HEK293 (cell line): Measurements from ENCODE around the gene DCAF6.

Experiments
- CTCF ChIA-PET: fragments of 350-600 bp; formaldehyde crosslinking; extraction: SDS; loops from one replicate; lab custom pipeline; 2021; ENCODE audit warnings: antibody characterized with exemption; lab: Yijun Ruan, JAX
- POLR2A ChIA-PET: fragments of 300-600 bp; formaldehyde crosslinking; extraction: SDS; loops from one replicate; lab custom pipeline; 2020; ENCODE audit warnings: antibody characterized with exemption, inconsistent platforms; lab: Yijun Ruan, JAX
- H3K27ac ChIP-seq: fragments of 200-500 bp; sonication (Bioruptor generic); 2 replicates; pipeline ENCODE4 v1.5.1; 2014; ENCODE audit warnings: low read depth, low read length, control low read depth, inconsistent platforms; ENCODE audit errors: extremely low read depth
- H3K36me3 ChIP-seq, 2 experiments: fragments of 200-500 bp in 1 of 2; sonication (Bioruptor generic) in 1 of 2; 1 replicate in 1 of 2; 2 replicates in 1 of 2; pipeline ENCODE4 v1.5.1; 2014 to 2017; ENCODE audit warnings: inconsistent platforms in 2 of 2, low read length in 2 of 2; ENCODE audit not compliant: control insufficient read depth in 2 of 2, insufficient read depth in 1 of 2
- H3K4me1 ChIP-seq: fragments of 200-500 bp; sonication (Bioruptor generic); 2 replicates; pipeline ENCODE4 v1.5.1; 2014; ENCODE audit warnings: mild to moderate bottlenecking, low read length, inconsistent platforms; ENCODE audit not compliant: control insufficient read depth, insufficient read depth
- H3K4me3 ChIP-seq: 2 replicates; pipeline ENCODE4 v1.5.1; 2011; ENCODE audit warnings: low read depth, mild to moderate bottlenecking, control low read depth, low read length, moderate library complexity
- H3K9me3 ChIP-seq: fragments of 200-500 bp; sonication (Bioruptor generic); 2 replicates; pipeline ENCODE4 v1.5.1; 2014; ENCODE audit warnings: low read depth, low read length, inconsistent platforms; ENCODE audit not compliant: control insufficient read depth, insufficient read depth
- CTCF ChIP-seq: fragments of 450-650 bp; formaldehyde crosslinking; IDR thresholded peaks from 2 replicates; pipeline ENCODE4 v1.5.1; 2016; ENCODE audit warnings: missing biosample characterization, missing genetic modification characterization
- FEZF1 ChIP-seq: fragments of 450-650 bp; formaldehyde crosslinking; IDR thresholded peaks from 2 replicates; pipeline ENCODE4 v1.5.1; 2016; ENCODE audit warnings: missing biosample characterization, missing genetic modification characterization
- OSR2 ChIP-seq: fragments of 450-650 bp; formaldehyde crosslinking; IDR thresholded peaks from 2 replicates; pipeline ENCODE4 v1.5.1; 2016; ENCODE audit warnings: missing biosample characterization, missing genetic modification characterization
- PBX3 ChIP-seq: sonication (generic); formaldehyde crosslinking; IDR thresholded peaks from 2 replicates; pipeline ENCODE4 v1.8.1; 2022; ENCODE audit warnings: mild to moderate bottlenecking, moderate library complexity, missing genetic modification reagents
- PRDM4 ChIP-seq: fragments of 450-650 bp; formaldehyde crosslinking; IDR thresholded peaks from 2 replicates; pipeline ENCODE4 v1.5.1; 2017; ENCODE audit warnings: missing biosample characterization, missing genetic modification characterization
- PRDM6 ChIP-seq: fragments of 450-650 bp; formaldehyde crosslinking; IDR thresholded peaks from 2 replicates; pipeline ENCODE4 v1.5.1; 2017; ENCODE audit warnings: missing biosample characterization, missing genetic modification characterization
- WT1 ChIP-seq: fragments of 450-650 bp; formaldehyde crosslinking; IDR thresholded peaks from 2 replicates; pipeline ENCODE4 v1.5.1; 2016; ENCODE audit warnings: missing biosample characterization, missing genetic modification characterization
- ZNF146 ChIP-seq: fragments of 450-650 bp; formaldehyde crosslinking; IDR thresholded peaks from 2 replicates; pipeline ENCODE4 v1.5.1; 2016; ENCODE audit warnings: missing biosample characterization, missing genetic modification characterization
- ZNF341 ChIP-seq: fragments of 450-650 bp; formaldehyde crosslinking; IDR thresholded peaks from 2 replicates; pipeline ENCODE4; 2016; ENCODE audit warnings: low read depth, missing biosample characterization, missing genetic modification characterization
- ZNF555 ChIP-seq: fragments of 450-650 bp; formaldehyde crosslinking; conservative IDR thresholded peaks from 2 replicates; pipeline ENCODE4 v1.5.1; 2017; ENCODE audit warnings: missing biosample characterization, mild to moderate bottlenecking, missing genetic modification characterization, inconsistent platforms
- ZNF585B ChIP-seq: fragments of 450-650 bp; formaldehyde crosslinking; IDR thresholded peaks from 2 replicates; pipeline ENCODE4 v1.5.1; 2016; ENCODE audit warnings: missing biosample characterization, missing genetic modification characterization
- ZNF600 ChIP-seq: fragments of 450-650 bp; formaldehyde crosslinking; IDR thresholded peaks from 2 replicates; pipeline ENCODE4 v1.5.1; 2016; ENCODE audit warnings: missing biosample characterization, missing genetic modification characterization
- ZNF621 ChIP-seq: fragments of 450-650 bp; formaldehyde crosslinking; IDR thresholded peaks from 2 replicates; pipeline ENCODE4 v1.5.1; 2017; ENCODE audit warnings: missing biosample characterization, missing genetic modification characterization
- ZNF623 ChIP-seq: fragments of 450-650 bp; formaldehyde crosslinking; IDR thresholded peaks from 2 replicates; pipeline ENCODE4 v1.5.1; 2016; ENCODE audit warnings: missing biosample characterization, missing genetic modification characterization
- ZNF626 ChIP-seq: fragments of 450-650 bp; sonication (Bioruptor Pico); formaldehyde crosslinking; IDR thresholded peaks from 2 replicates; pipeline ENCODE4 v1.5.1; 2018; ENCODE audit warnings: missing biosample characterization, missing genetic modification characterization, inconsistent platforms
- ZNF704 ChIP-seq: fragments of 450-650 bp; formaldehyde crosslinking; IDR thresholded peaks from 2 replicates; pipeline ENCODE4 v1.5.1; 2016; ENCODE audit warnings: missing biosample characterization, missing genetic modification characterization

DCAF6 gene

GRCh38 chr1:168050307-168050706 is 113.8 kb downstream of the DCAF6 start:
- TF ChIP-seq PRDM4 (tag by site-specific recombination): no peak
- TF ChIP-seq OSR2 (tag by site-specific recombination): peak; percentile 56; the same call in 1 of the 2 replicates
- peak; percentile 40; the same call in 1 of the 2 replicates for TF ChIP-seq WT1 (tag by site-specific recombination)
- TF ChIP-seq FEZF1 (tag by site-specific recombination): peak; percentile 68
- TF ChIP-seq PRDM6: peak; percentile 79
- TF ChIP-seq, all 188 proteins: peak for 4
- H3K27ac ChIP-seq: no peak overlapping the region
- CTCF ChIA-PET: no interaction called here

GRCh38 chr1:168050880-168051279 is 114.4 kb downstream of the DCAF6 start:
- TF ChIP-seq ZNF341: no peak
- TF ChIP-seq ZNF600 (tag by site-specific recombination): no peak
- TF ChIP-seq ZNF555: no peak
- no peak for TF ChIP-seq ZNF704 (tag by site-specific recombination)
- no peak for TF ChIP-seq ZNF623
- TF ChIP-seq PBX3 (CRISPR knock-in tag): no peak
- no peak for TF ChIP-seq ZNF621 (tag by site-specific recombination)
- TF ChIP-seq ZNF626 (tag by site-specific recombination): no peak
- TF ChIP-seq ZNF146 (tag by site-specific recombination): no peak
- TF ChIP-seq ZNF585B: no peak
- TF ChIP-seq CTCF (tag by site-specific recombination): no peak
- POLR2A ChIA-PET: no interaction called here
- Histone ChIP-seq H3K9me3 (no peaks in the 10 kb centered on the region), H3K36me3 (peaks cover 0 to 21% of the 10 kb centered on the region in 2 experiments; a peak in 1 of 3 replicates), H3K4me1 (no peaks in the 10 kb centered on the region), H3K4me3 (no peak overlapping the region), H3K27ac (no peak overlapping the region)
- CTCF ChIA-PET: no interaction called here

More at GRCh38 chr1:168050307-168050706, 113.8 kb downstream of the DCAF6 start:
- Histone ChIP-seq H3K4me3 (no peak overlapping the region), H3K36me3 (peaks cover 0 to 23% of the 10 kb centered on the region in 2 experiments; a peak in 2 of 3 replicates), H3K9me3 (no peaks in the 10 kb centered on the region), H3K4me1 (no peaks in the 10 kb centered on the region)
- POLR2A ChIA-PET: no interaction called here
